HFFc6 (cell line): ENCODE data around the gene EPB41L1. TPM values are rescaled to one million over a fixed set of nuclear protein-coding genes. Genes with fewer than 3 reads are reported as not detected.

Source experiments
- DNase-seq: peaks from one replicate; pipeline ENCODE4 v3.0.0-alpha.2; 2018
- H3K27ac Mint-ChIP-seq: 2 replicates; pipeline ENCODE4 v1.8.0; 2020; ENCODE audit warnings: mild to moderate bottlenecking, mixed read lengths
- H3K27me3 Mint-ChIP-seq: 2 replicates; pipeline ENCODE4 v1.8.0; 2021; ENCODE audit warnings: mild to moderate bottlenecking, moderate library complexity, mixed read lengths; ENCODE audit not compliant: insufficient read depth
- H3K36me3 Mint-ChIP-seq: 2 replicates; pipeline ENCODE4 v1.8.0; 2021; ENCODE audit warnings: low read depth, mixed read lengths
- H3K4me1 Mint-ChIP-seq: 2 replicates; pipeline ENCODE4 v1.8.0; 2020; ENCODE audit warnings: low read depth, mixed read lengths
- H3K4me3 Mint-ChIP-seq: 2 replicates; pipeline ENCODE4 v1.8.0; 2020; ENCODE audit warnings: mild to moderate bottlenecking, moderate library complexity, mixed read lengths
- H3K9me3 Mint-ChIP-seq: 2 replicates; pipeline ENCODE4 v1.8.0; 2020; ENCODE audit warnings: mild to moderate bottlenecking, mixed read lengths
- CTCF ChIP-seq: fragments of 200-600 bp; sonication (generic); IDR thresholded peaks from 2 replicates; pipeline ENCODE4 v1.5.0; 2021; ENCODE audit warnings: antibody characterized with exemption, mild to moderate bottlenecking
- total RNA-seq, 6 experiments: library from RNA; stranded (reverse); fragmentation: NEBNext Ultra II Directional; extraction: Animal tissue kit (Norgen Biotek cat#: 25700); gene quantifications; 2 replicates in 1 of 6; 3 replicates in 5 of 6; pipeline ENCODE4 v1.2.3, GENCODE V29; 2021

Gene EPB41L1
- total RNA-seq, 6 experiments from 2014 or later = 41.9 to 51.0 (median 43.4) TPM

GRCh38 chr20:36201198-36201597 lies 46.7 kb downstream of the EPB41L1 start:
- no peaks in the 10 kb centered on the region for H3K36me3 Mint-ChIP-seq
- no peaks in the 10 kb centered on the region for H3K4me1 Mint-ChIP-seq
- H3K4me3 Mint-ChIP-seq = no peak overlapping the region
- H3K27me3 Mint-ChIP-seq = peaks cover 3% of the 10 kb centered on the region; the same call in 1 of the 2 replicates
- no peak for TF ChIP-seq CTCF
- H3K9me3 Mint-ChIP-seq = no peaks in the 10 kb centered on the region
- no peak overlapping the region for H3K27ac Mint-ChIP-seq
- no peak for DNase-seq

GRCh38 chr20:36202891-36203338 lies 48.4 kb downstream of the EPB41L1 start:
- Mint-ChIP-seq H3K4me3 (no peak overlapping the region), H3K9me3 (no peaks in the 10 kb centered on the region), H3K4me1 (no peaks in the 10 kb centered on the region), H3K36me3 (peaks cover 4% of the 10 kb centered on the region; the same call in 1 of the 2 replicates), H3K27me3 (peaks cover 4% of the 10 kb centered on the region; the same call in 1 of the 2 replicates), H3K27ac (no peak overlapping the region)
- peak; percentile 16 for DNase-seq
- TF ChIP-seq CTCF = peak; percentile 98

GRCh38 chr20:36203861-36204260 lies 49.3 kb downstream of the EPB41L1 start:
- H3K9me3 Mint-ChIP-seq = no peaks in the 10 kb centered on the region
- H3K27ac Mint-ChIP-seq = no peak overlapping the region
- H3K36me3 Mint-ChIP-seq = peaks cover 4% of the 10 kb centered on the region; the same call in 1 of the 2 replicates
- TF ChIP-seq CTCF = no peak
- H3K27me3 Mint-ChIP-seq = peaks cover 4% of the 10 kb centered on the region; the same call in 1 of the 2 replicates
- H3K4me1 Mint-ChIP-seq = no peaks in the 10 kb centered on the region
- H3K4me3 Mint-ChIP-seq = no peak overlapping the region
- DNase-seq = no peak

GRCh38 chr20:36205026-36205425 lies 50.5 kb downstream of the EPB41L1 start:
- no peaks in the 10 kb centered on the region for H3K4me1 Mint-ChIP-seq
- peaks cover 4% of the 10 kb centered on the region; the same call in 1 of the 2 replicates for H3K36me3 Mint-ChIP-seq
- H3K27me3 Mint-ChIP-seq = peaks cover 4% of the 10 kb centered on the region
- H3K4me3 Mint-ChIP-seq = no peak overlapping the region
- TF ChIP-seq CTCF = no peak
- H3K9me3 Mint-ChIP-seq = no peaks in the 10 kb centered on the region
- H3K27ac Mint-ChIP-seq = no peak overlapping the region
- no peak for DNase-seq

GRCh38 chr20:36206068-36206467 lies 51.5 kb downstream of the EPB41L1 start:
- Mint-ChIP-seq H3K9me3 (no peaks in the 10 kb centered on the region), H3K27ac (no peak overlapping the region), H3K4me1 (no peaks in the 10 kb centered on the region), H3K27me3 (peaks cover 4% of the 10 kb centered on the region), H3K4me3 (no peak overlapping the region), H3K36me3 (peaks cover 4% of the 10 kb centered on the region; the same call in 1 of the 2 replicates)
- TF ChIP-seq CTCF = no peak
- DNase-seq = no peak
